H1 (cell line): ENCODE measurements around the gene COX19.

Experiments used
- CHD7 ChIP-seq: fragments of 300-600 bp; sonication (generic); IDR thresholded peaks from 2 replicates; pipeline ENCODE4 v1.7.1; 2012; ENCODE audit warnings: low read length, moderate library complexity, mild to moderate bottlenecking, inconsistent platforms; ENCODE audit not compliant: insufficient replicate concordance
- CTCF ChIP-seq, 3 experiments: IDR thresholded peaks; 1 replicate in 2 of 3; 2 replicates in 1 of 3; pipeline versions ENCODE4 v1.5.1 to v1.6.1; 2011; ENCODE audit warnings: low read length in 3 of 3, mild to moderate bottlenecking in 3 of 3, inconsistent platforms in 2 of 3, low read depth in 1 of 3, moderate library complexity in 1 of 3; ENCODE audit not compliant: insufficient read depth in 1 of 3; ENCODE audit errors: control extremely low read depth in 1 of 3
- E2F6 ChIP-seq: IDR thresholded peaks from 2 replicates; pipeline ENCODE4 v1.6.1; 2012; ENCODE audit warnings: inconsistent platforms
- SP1 ChIP-seq: IDR thresholded peaks from 2 replicates; pipeline ENCODE4 v1.6.1; 2011; ENCODE audit warnings: low read depth, low read length

GRCh38 chr7:983616-984071 lies 8.3 kb upstream of the COX19 start:
- TF ChIP-seq SP1 = no peak
- no peak for TF ChIP-seq E2F6
- no peak for TF ChIP-seq CHD7
- no peak for TF ChIP-seq CTCF (IDR thresholded peaks at IDR 0.05; ENCODE audit: control extremely low read depth in 1 of 3, insufficient read depth in 1 of 3, low read depth in 1 of 3, low read length in 3 of 3)
